Progenitor cell of endocrine pancreas (in vitro differentiated cells): ENCODE results near the gene CENPE. TPM values are rescaled to one million over a fixed set of nuclear protein-coding genes. Genes with fewer than 3 reads are reported as not detected.
A peak's percentile ranks its signal among the peaks of the same experiment; 100 is the strongest.

Experiments
- DNase-seq: peaks from one replicate; pipeline ENCODE4 v3.0.0; 2021; ENCODE audit warnings: low spot score; ENCODE audit not compliant: unreplicated experiment
- H3K27ac Mint-ChIP-seq: 2 replicates; pipeline ENCODE4 v1.8.0; 2021; ENCODE audit warnings: mild to moderate bottlenecking, moderate library complexity, mixed read lengths
- H3K27me3 Mint-ChIP-seq: 2 replicates; pipeline ENCODE4 v1.8.0; 2021; ENCODE audit warnings: mixed read lengths
- H3K36me3 Mint-ChIP-seq: 2 replicates; pipeline ENCODE4 v1.8.0; 2022; ENCODE audit warnings: mixed read lengths; ENCODE audit not compliant: insufficient read depth
- H3K4me1 Mint-ChIP-seq: 2 replicates; pipeline ENCODE4 v1.8.0; 2021; ENCODE audit warnings: low read depth, mixed read lengths
- H3K4me3 Mint-ChIP-seq: 2 replicates; pipeline ENCODE4 v1.8.0; 2021; ENCODE audit warnings: low read depth, mild to moderate bottlenecking, moderate library complexity, mixed read lengths
- H3K9me3 Mint-ChIP-seq: 2 replicates; pipeline ENCODE4 v1.8.0; 2021; ENCODE audit warnings: low read depth, mixed read lengths
- CTCF ChIP-seq: fragments of 200-600 bp; sonication (generic); IDR thresholded peaks from one replicate; pipeline ENCODE4 v1.5.0; 2021; ENCODE audit warnings: antibody characterized with exemption, mild to moderate bottlenecking; ENCODE audit not compliant: unreplicated experiment
- total RNA-seq: library from RNA; stranded (reverse); gene quantifications from 2 replicates; pipeline ENCODE4 v1.2.1, GENCODE V29; 2021

The CENPE gene
- total RNA-seq, 1 donor from 2014 or later: 16.5 TPM

- Mint-ChIP-seq H3K27ac (no peak overlapping the region), H3K36me3 (peaks cover 16% of the 10 kb centered on the region), H3K9me3 (no peaks in the 10 kb centered on the region), H3K27me3 (no peaks in the 10 kb centered on the region), H3K4me3 (no peak overlapping the region), H3K4me1 (no peaks in the 10 kb centered on the region)
- DNase-seq: peak; percentile 10
- peak; percentile 69 for TF ChIP-seq CTCF
These were observed 106.4 kb downstream of the CENPE start for GRCh38 chr4:103091601-103092223.

DNA sequence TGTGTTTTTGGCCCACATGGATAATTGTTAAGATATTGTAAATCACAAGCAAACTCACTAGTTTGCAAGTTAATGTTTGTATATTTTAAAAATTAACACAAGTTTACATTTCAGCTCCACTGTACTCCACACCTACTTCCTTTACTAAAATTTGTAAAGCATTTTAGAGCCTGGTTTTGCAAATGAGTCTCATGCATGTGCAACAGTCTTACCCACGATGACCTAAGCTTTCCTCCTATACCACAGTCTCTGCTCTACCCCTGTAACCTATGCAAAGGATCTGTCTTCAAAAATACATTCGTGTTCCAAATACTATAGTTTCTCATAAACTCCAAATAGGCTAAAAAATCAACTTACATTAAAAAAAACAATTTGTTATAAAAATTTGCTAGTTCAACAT is 108.7 kb downstream of the CENPE start:
- no peaks in the 10 kb centered on the region for H3K4me1 Mint-ChIP-seq
- no peak for TF ChIP-seq CTCF
- no peak for DNase-seq
- peaks cover 19% of the 10 kb centered on the region for H3K36me3 Mint-ChIP-seq
- H3K27ac Mint-ChIP-seq: no peak overlapping the region
- H3K9me3 Mint-ChIP-seq: no peaks in the 10 kb centered on the region
- H3K27me3 Mint-ChIP-seq: no peaks in the 10 kb centered on the region
- no peak overlapping the region for H3K4me3 Mint-ChIP-seq

DNA sequence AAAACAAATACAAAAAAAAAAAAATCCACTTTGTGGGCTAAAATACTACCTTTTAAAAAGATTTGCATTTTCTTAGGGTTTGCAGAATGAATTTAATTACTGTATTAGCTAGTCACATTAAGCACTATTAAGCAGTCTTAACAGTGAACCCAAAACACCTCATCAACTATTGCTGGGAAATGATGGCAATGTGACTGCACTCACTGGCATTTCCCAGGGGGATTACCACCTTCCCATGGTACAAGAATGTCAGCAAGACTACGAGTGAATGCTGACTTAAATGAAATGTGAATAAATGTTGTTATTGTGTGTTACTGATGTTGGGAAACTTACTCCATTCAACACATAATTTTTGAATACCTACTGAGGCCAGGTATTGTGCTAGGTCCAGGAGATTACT is 111.6 kb downstream of the CENPE start:
- no peak for DNase-seq
- Mint-ChIP-seq H3K36me3 (peaks cover 22% of the 10 kb centered on the region), H3K4me1 (no peaks in the 10 kb centered on the region), H3K27me3 (no peaks in the 10 kb centered on the region), H3K9me3 (no peaks in the 10 kb centered on the region), H3K27ac (no peak overlapping the region), H3K4me3 (no peak overlapping the region)
- TF ChIP-seq CTCF: no peak

GRCh38 chr4:103085555-103086196 is 112.5 kb downstream of the CENPE start:
- no peak for DNase-seq
- H3K27ac Mint-ChIP-seq: no peak overlapping the region
- no peak overlapping the region for H3K4me3 Mint-ChIP-seq
- no peak for TF ChIP-seq CTCF
- no peaks in the 10 kb centered on the region for H3K9me3 Mint-ChIP-seq
- no peaks in the 10 kb centered on the region for H3K4me1 Mint-ChIP-seq
- H3K36me3 Mint-ChIP-seq: peaks cover 26% of the 10 kb centered on the region
- no peaks in the 10 kb centered on the region for H3K27me3 Mint-ChIP-seq

DNA sequence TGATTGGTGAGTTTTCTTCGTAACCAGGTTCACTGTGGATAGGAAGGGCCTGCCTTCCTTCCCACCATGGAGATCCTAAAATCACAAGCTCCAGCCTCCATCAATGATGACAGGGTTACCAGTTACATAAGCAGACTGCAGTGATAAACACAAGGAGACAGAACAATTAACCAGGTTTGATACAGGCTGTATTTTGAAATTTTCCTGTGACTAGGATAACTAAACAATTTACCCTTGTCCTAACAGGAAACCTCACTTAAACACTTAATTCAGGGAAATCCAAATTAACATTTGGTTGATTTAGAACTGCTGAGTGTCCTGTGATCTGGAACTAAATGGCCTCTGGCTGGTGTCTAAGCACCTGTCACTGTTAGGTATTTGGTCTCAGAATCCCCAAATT is 118.5 kb downstream of the CENPE start:
- no peak overlapping the region for H3K27ac Mint-ChIP-seq
- peaks cover 19% of the 10 kb centered on the region for H3K36me3 Mint-ChIP-seq
- H3K4me1 Mint-ChIP-seq: peaks cover 9% of the 10 kb centered on the region
- H3K27me3 Mint-ChIP-seq: peaks cover 26% of the 10 kb centered on the region
- no peak for TF ChIP-seq CTCF
- no peak for DNase-seq
- H3K9me3 Mint-ChIP-seq: no peaks in the 10 kb centered on the region
- no peak overlapping the region for H3K4me3 Mint-ChIP-seq
